NCI-H82 (cell line): ENCODE measurements around the gene GNB1.
A peak's percentile ranks its signal among the peaks of the same experiment; 100 is the strongest.
"Not testable (repeated sequence)": the region's sequence is repeated elsewhere in the genome, so short reads cannot be mapped to it uniquely, and the experiment has no call there.

Source experiments
- DNase-seq: peaks from one replicate; lab custom pipeline; 2025; lab: John Stamatoyannopoulos, UW

Gene GNB1

DNA sequence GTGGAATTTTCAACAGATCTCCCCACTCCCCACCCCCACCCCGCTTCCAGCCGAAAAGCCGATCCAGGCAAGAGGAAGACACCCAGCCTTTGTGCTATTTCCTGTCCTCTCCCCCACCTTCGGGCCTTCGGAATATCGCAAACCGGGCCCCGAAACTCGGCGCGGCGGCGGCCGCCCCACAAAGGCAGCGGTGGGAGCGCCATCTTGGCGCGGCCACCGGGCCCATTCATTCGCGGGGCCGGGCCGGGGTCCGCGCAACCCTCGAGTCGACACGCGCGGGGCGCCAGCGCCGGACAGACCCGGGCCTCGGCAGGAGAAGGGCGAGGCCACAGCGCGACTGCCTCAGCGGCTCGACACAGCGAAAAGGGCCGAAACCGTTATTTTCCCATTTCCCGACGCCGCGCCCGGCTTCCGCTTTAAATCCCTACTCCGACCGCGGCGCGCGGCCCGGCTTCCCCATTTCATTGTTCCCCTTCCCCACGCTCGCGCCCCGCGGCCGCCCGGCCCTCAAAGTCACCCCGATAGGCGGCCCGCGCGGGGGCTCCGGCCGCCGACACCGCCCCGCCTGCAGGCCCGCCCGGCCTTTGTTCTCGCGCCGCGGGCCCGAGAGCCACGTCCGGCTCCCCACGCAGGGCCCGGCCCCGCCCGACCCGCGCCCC, 911 bp downstream of the GNB1 start:
- DNase-seq, result peak; percentile 55

DNA sequence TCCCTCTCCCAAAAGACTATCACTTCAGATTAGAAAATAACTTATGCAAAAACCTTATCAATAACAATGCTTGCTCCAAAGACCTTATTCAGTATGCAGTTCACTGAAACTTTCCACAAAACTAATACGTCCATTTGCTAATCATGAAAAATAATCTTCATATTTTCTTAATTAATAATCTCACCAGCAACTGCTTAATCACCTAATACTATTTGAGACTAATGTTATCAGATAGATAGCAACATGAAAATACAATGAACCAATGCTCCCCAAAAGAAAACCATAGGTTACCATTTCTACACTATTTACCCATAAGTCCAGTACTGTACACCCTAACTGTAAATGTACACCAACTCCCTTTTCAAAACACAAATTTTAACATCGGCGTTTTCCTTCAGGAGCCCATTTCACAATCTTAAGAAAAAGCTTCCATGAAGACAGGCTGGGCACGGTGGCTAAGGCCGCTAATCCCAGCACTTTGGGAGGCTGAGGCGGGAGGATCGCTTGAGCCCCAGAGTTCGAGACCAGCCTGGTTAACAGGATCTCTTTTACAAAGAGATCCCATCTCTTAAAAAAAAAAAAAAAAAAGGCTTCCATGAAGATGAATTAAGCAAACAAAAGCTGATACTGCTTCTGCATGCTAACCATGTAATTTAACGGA, 1.7 kb downstream of the GNB1 start:
- DNase-seq, result peak; percentile 50

DNA sequence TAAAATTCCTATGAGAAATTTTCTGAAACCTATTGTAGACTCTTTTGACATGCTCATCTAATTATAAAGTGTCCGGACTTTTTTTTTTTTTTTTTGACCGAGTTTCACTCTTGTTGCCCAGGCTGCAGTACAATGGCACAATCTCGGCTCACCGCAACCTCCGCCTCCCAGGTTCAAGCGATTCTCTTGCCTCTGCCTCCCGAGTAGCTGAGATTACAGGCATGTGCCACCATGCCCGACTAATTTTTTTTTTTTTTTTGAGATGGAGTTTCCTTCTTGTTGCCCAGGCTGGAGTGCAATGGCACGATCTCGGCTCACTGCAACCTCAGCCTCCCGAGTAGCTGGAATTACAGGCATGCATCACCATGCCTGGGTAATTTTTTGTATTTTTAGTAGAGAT, 7.0 kb downstream of the GNB1 start:
- DNase-seq, result not testable (repeated sequence)

DNA sequence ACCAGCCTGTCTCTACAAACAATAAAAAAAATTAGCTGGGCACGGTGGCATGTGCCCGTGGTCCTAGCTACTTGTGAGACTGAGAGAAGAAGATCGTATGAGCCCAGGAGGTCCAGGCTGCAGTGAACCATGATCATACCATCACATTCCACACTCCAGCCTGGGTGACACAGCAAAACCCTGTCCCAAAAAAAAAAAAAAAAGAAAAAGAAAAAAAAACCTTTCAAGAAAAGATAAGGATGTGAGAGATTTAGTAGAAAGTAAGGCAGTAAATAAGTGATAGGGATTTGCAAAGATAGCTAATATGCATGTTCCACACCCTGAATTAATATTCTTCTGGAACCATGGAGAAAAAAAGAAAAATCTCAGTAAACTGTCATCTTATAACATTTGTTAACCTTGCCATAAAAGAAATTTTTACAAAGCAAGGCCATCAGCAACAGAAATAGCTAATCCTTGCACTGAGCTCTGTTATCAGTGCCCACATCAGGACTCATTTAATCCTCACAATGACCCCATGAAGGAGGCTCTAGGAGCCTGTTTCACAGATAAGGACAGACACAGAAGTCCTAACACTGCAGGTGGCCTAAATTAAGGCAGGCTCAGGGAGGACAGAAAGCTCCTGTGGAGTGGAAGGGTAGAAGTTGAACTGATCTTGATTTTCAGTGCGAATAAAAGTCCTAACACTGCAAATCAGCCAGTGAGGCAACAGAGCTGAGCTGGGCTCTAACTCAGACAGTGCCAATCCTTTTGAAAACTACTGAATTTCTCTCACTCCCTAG, 7.6 kb downstream of the GNB1 start:
- DNase-seq, result peak; percentile 47

DNA sequence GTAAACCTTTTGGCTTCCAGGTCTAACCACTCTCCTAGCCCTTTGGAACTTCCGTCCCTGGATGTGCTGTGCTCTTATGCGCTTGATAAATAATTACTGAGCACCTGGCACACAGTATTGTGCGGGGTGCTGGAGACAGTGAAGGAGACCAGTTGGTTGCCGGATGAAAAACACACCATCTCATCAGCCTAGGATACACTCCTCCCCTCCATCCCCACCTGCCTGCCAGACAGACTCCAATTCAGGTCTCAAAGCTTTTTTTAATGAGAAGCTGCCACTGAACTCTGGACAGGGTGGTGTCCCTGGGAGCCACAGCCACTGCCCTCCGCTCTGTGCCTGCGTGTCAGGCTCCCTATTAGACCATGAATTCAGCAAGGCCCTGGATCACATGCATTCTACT, 9.2 kb downstream of the GNB1 start:
- DNase-seq, result peak; percentile 63

DNA sequence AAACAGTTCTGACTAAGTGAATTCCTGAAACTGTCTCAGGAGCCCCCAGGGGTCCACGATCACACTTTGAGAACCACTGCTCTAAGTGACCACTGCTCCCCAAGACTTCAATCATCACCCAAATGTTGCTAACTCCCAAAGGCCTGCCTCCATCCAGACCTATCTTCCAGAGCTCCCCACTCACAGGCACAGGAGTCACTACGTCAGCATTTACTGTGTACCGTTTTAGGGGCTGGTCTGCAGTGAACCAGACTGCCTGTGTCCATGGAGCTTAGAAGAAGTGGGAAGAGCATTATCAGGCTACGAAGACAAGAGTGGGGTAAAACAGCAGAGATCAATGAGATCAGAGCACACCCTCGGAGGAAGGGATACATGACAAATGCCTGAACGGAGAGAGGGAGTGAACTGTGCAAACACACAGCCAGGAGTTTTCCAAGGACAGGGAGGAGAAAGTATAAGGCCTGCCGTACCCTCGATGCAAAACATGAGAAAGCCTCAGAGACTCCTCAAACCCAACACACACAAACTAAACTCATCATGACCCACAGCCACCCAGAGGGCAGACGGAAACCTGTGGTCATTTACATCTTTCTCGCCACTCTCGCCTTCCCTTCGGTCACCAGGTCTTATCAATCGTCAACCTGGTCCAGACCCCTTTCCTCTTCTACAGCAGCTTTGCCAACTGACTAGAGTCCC, 10.1 kb downstream of the GNB1 start:
- DNase-seq, result no peak

DNA sequence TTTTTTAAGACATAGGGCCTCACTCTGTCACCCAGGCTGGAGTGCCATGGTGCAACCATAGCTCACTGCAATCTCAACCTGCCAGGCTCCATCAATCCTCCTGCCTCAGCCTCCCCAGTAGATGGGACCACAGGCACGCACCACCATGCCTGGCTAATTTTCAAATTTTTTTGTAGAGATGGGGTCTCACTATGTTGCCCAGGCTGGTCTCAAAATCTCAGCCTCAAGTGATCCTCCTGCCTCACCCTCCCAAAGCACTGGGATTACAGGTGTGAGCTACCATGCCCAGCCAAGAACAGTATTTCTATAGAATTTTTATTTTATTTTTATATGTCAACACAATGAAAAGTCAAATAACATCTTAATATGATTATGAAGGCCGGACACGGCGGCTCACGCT, 10.9 kb downstream of the GNB1 start:
- no peak for DNase-seq

DNA sequence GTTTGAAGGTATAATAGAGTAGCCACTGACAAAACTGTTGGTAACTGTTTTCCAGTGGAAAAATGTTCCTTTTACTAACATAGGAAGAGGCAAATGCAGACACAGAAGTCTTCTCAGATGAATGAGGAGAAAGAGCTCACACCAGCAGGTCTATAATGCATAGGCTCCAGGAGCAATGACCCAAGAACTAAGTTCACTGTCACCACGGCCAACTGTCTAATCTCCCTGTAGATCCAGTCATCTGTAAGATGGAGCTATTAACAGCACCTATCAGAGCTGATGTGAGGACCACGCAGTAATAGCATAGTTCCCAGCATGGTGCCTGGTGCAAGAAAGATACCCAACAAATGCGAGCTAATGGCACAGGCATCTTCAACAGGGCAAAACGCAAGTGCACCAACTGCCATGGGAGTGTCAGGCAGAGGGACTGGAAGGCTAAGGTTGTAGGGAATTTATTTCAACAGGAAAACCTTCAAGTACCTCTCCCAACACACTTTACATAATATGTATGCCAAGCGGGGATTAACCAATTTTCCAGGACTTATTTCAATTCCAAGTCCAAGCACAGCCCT, 12.9 kb downstream of the GNB1 start:
- DNase-seq, result no peak

DNA sequence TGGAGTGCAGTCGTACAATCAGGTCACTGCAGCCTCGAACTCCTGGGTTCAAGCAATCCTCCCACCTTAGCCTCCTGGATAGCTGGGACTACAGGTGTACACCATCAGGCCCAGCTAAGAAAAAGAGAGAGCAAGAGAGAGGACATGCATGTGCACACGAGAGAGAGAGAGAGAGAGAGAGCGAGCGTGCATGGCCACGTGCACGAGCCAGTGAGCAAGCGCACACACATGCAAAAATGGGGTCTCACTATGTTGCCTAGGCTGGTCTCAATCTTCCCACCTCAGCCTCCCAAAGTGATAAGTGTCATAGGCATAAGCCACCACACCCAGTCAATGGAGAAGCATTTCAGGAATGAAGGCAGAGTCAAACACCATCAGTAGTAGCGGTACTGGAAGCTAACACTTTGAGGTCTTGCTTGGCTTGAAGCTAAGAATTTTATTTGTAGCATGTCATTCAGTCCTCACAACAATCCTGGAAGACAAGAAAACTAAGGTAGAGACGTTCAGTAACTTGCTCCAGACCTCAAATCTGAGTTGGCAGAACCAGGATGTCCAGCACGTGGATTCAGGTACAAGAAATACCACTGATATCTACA, 14.5 kb downstream of the GNB1 start:
- no peak for DNase-seq

DNA sequence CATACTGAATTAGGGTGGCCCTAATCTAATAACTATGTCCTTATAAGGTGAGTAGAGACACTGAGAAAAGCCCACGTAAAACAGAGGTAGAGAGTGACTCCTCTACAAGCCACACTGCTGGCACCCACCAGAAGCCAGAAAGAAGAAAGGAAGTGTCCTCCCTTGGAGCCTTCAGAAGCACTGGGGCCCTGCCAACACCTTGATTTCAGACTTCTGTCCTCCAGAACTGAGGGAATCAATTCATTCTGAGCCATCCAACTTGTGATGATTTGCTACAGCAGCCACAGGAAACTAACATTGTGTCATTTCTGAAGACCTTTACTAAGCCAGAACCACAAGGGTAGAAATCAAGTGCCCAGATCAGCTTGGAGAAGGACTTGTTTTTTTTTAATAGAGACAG, 15.0 kb downstream of the GNB1 start:
- DNase-seq, result no peak

DNA sequence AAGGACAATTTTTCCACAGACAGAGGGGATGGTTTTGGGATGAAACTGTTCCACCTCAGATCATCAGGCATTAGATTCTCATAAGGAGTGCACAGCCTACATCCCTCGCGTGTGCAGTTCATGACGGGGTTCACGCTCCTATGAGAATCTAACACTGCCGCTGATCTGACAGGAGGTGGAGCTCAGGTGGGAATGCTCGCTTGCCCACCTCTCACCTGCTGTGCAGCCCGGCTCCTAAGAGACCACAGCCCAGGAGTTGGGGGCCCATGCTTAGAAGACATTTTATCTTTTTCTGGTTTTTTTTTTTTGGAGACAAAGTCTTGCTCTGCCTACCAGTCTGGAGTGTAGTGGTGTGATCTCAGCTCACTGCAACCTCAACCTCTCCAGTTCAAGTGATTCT, 16.0 kb downstream of the GNB1 start:
- no peak for DNase-seq

DNA sequence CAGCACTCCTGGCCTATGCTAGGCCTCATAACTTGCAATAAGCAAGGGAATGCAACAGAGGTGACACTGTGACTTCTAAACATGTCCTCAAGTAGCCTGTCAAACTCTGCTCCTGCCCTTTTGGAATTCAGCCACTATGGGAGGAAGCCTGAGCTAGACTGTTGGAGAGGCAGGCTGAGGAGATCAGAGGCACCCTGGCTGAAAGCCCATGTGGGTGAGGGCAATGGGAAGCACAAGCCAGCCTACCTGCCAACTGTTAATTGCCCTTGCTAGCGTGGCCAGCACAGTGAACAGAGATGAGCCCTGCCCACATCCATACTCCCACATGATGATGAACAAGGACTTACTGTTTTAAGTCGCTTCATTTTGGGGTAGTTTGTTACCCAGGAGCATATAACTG, 17.7 kb downstream of the GNB1 start:
- no peak for DNase-seq

DNA sequence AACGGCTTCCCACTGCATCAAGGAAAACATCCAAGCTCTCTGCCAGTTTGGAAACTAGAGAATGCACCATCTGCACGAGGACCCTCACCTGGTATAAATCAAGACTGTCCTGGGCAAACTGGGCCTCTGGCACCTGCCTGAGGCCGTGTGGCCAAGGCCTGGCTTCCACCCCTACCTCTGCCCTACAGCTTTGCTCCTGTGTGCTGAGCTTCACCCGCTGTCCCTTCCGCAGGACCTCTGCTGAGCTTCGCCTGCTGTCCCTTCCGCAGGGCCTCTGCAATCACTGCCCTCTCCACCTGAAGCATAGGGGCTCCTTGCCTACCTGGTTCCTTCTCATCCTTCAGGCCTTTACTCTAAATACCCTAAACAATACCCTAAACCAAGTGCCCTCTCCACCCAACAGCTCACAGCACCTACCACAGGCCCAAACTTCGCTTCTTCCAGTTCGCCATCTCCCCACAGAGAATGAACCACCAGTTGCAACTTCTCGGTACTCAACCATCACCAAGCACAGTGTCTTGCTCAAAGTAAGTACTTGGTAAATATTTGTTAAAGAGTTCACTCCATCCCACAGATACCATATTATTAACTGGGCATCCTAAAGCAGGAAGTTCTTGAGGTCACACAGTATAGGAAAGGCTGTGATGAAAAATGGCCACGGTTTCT, 18.4 kb downstream of the GNB1 start:
- DNase-seq, result no peak

DNA sequence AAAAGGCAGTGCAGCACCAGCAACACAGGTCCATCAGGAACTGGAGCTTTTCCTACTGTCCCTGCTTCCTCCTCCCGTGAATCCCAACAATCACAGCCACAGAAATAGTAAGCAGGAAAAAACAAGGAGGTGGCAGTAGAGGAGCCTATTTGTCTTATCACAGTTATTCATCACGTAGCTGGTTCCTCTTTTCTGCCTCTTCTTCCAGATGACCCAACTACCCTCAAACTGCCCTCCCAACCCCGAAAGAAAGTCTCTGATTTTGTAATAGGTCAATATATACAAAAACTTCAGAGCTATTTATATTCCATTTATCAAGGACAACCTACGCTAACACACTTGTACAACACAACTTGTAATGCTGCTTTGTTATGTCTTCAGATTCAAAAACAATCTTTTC, 21.4 kb downstream of the GNB1 start:
- no peak for DNase-seq

DNA sequence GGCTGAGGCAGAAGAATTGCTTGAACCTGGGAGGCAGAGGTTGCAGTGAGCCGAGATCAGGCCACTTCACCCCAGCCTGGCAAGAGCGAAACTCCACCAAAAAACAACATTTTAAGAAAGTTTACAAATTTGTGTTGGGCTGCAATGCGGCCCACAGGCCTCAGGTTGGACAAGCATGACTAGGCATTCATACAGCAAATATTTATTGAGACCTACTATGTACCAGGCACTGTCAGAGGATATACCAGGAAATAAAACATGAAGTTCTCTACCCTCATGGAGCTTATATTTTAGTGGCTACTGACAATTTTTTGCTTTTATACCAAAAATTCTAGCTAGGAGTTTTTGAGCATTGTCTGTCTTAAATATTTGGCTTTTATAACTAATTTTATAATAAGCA, 23.7 kb downstream of the GNB1 start:
- no peak for DNase-seq

DNA sequence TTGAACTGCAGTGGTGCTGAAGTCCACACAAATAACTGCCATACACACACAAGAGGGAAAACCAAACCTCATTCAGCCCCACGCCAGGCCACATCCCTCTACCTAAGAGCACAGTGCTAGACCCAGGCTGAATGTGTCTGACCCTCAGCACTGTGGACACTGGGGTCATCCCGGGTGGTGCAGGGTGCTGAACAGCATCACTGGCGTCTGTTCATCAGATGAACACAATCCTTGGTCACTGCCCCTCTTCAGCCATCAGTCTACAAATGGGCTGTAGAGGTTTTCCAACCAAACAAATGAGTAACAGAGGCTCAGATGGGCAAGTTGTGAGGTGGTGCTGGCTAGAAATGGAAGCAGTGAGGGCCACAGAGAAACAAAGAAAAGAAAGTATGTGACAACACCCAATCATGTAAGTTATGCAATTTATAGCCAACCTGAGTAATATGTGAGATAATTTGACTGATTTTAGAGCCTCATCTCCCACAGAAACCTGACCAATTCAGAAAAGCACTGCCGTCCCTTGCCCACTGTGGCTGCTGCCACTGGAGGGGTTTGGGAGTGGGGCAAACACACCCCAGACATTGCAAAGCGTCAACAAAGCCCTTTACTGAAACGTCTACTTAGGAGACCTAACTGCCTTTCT, 27.9 kb downstream of the GNB1 start:
- no peak for DNase-seq

DNA sequence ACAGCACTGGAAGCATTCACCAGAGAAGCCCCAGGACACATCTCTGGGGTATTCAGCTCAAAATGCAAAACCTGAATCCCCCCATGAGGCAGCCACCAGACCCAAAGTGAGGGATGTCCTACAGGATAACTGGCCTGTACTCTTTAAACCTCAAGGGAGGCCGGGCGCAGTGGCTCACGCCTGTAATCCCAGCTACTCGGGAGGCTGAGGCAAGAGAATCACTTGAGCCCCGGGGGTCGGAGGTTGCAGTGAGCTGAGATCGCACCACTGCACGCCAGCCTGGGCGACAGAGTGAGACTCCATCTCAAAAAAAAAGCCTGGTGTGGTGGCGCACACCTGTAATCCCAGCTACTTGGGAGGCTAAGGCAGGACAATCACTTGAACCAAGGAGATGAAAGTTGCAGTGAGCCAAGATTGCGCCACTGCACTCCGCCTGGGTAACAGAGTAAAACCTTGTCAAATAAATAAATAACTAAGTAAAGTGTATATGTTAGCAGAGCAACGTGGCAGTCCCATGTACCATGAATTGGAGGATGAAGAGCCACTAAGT, 29.1 kb downstream of the GNB1 start:
- not testable (repeated sequence) for DNase-seq

DNA sequence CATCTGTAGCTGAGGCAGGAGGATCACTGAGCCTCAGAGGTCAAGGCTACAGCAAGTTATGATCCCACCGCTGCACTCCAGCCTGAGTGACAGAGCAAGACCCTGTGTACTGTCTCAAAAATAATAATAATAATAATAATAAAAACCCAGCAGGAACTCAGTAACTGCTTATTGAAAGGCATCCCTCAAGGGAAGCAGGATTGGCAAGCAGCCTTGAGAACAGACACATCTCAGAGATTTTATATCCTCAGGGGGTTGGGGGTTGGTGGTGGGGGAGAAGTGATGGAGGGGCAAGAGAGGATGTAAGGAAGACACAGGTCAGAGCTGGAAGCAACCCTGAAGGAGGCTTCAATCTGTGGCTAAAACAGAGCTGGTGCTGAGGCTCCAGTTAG, 29.6 kb downstream of the GNB1 start:
- DNase-seq, result no peak

DNA sequence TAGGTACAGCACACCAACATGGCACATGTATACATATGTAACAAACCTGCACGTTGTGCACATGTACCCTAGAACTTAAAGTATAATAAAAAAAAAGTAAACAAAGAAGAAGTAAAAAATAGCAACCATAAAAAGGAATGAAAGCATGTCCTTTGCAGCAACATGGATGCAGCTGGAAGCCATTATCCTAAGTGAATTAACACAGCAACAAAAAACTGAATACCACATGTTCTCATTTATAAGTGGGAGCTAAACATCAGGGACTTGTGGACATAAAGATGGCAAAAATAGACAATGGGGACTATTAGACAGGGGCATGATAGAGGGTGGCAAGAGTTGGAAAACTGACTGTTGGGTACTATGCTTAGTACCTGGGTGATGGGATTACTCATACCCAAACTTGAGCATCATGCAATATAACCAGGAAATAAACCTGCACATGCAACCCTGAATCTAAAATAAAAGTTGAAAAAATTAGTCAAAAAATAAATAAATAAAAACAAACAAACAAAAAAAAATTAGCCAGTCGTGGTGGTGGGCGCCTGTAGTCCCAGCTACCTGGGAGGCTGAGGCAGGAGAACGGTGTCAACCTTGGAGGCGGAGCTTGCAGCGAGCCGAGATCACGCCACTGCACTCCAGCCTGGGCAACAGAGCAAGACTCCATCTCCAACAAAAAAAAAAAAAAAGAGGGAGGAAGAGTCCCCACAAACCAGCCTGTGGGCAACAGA, 30.8 kb downstream of the GNB1 start:
- DNase-seq, result not testable (repeated sequence)
